Prostate gland (tissue), 2 donors: ENCODE data around the gene TP53TG3C.
"Not testable (repeated sequence)": the region's sequence is repeated elsewhere in the genome, so short reads cannot be mapped to it uniquely, and the experiment has no call there.

Experiments used
- CTCF ChIP-seq, 4 experiments: fragments of 200-600 bp in 2 of 4; fragments of 450-650 bp in 2 of 4; sonication (generic) in 2 of 4; IDR thresholded peaks; 1 replicate in 3 of 4; 2 replicates in 1 of 4; pipeline ENCODE4 v1.5.1; 2016 to 2019; ENCODE audit warnings: antibody characterized with exemption in 4 of 4, mild to moderate bottlenecking in 2 of 4, moderate library complexity in 2 of 4
- POLR2A ChIP-seq: fragments of 450-650 bp; IDR thresholded peaks from one replicate; pipeline ENCODE4 v1.6.1; 2016; ENCODE audit warnings: antibody characterized with exemption, mild to moderate bottlenecking
- POLR2AphosphoS5 ChIP-seq: sonication (generic); formaldehyde crosslinking; IDR thresholded peaks from one replicate; pipeline ENCODE4 v1.6.1; 2017; ENCODE audit warnings: antibody characterized with exemption

- not testable (repeated sequence) for TF ChIP-seq CTCF (IDR thresholded peaks at IDR 0.05); POLR2A; POLR2AphosphoS5
These were observed at the start of gene TP53TG3C for GRCh38 chr16:33193926-33194325.
